Brain pericyte (primary cell): Measurements from ENCODE around the gene RNASE12.
"Not testable (repeated sequence)": the region's sequence is repeated elsewhere in the genome, so short reads cannot be mapped to it uniquely, and the experiment has no call there.

ENCODE experiments used
- DNase-seq: peaks from one replicate; pipeline ENCODE4 v3.0.0-alpha.2; 2012; ENCODE audit warnings: low read depth, low spot score

RNASE12 gene

DNA sequence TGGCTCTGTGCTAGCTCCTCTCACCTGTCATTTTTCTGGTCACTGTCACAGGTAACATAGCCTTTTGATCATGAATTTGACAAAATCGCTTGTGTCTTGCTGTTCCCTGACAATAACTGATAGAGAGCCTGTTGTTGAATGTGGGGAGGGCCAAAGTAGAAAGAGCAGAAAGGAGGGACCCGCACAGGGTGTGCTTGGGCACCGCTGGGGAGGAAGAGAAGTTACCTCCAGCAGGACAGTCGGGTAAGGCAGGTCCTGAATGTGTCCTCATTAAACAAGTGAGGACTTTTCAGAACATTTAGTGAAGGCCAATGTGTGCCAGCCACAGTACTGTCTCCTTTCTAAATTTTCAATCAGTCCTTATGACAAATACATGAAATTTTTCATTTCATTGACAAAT is at the start of gene RNASE12:
Gene RNASE12 (minus strand): TSS at position 142 of the 400 bp plus-strand sequence. CDS start 653 bp downstream, outside the sequence.
- no peak for DNase-seq

DNA sequence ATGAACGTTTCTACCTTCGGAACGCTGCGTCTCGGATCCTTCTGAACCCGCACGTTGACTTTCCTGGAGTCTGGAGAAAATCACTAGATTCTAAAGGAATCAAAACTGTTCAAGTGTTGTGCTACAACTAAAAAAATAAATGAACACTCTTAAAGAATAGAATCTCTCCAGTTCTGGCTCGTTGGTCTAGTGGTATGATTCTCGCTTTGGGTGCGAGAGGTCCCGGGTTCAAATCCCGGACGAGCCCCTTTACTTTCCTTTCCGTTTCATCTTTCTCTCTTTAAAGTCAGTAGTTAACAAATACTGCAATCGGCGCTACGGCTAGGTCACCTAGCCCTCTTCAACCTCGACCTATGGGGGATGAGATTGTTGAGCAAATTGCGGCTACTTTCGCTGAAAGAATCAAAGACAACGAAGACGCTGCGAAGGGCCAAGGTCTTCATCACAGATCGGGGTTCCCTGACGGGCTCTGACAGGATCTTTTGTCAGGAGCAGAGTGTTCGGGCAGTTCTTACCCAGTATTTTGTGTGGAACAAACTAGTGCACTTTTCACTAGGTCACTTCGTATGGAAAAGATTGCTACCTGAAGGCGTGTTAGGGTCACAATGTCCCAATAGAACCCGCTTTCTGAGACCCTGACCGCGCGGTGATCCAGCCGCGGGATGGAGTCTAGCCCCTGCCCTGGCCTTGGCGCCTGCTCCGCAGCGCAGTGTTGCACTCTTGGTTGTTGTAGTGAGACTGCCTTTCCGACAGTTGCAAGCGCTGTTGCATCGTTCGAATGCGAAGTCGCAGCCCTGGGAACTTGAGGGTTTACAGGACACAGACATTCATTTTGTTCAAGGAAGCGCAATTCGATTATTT is 41.9 kb upstream of the RNASE12 start:
- DNase-seq, result no peak

DNA sequence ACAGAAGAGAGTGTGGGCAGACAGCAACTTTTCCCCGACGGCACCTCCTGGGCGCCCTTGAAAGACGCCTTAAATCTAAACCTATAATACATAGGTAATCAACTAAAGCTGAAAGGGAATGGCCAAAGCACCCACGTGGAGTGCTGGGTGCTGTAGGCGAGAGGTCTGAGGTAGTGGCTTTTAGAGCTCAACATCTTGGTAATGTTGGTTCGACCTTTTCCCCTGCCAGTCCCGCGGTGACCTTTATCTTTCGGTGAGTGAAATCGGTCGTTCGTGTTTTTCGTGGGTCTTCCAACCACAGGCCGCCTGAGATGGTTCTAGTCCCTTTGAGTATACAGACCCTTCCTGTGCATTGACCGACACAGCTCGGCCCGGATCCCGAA is 41.3 kb upstream of the RNASE12 start:
- DNase-seq, result no peak

- DNase-seq, result no peak
Observed at GRCh38 chr14:20631880-20632389, 40.8 kb upstream of the RNASE12 start.

DNA sequence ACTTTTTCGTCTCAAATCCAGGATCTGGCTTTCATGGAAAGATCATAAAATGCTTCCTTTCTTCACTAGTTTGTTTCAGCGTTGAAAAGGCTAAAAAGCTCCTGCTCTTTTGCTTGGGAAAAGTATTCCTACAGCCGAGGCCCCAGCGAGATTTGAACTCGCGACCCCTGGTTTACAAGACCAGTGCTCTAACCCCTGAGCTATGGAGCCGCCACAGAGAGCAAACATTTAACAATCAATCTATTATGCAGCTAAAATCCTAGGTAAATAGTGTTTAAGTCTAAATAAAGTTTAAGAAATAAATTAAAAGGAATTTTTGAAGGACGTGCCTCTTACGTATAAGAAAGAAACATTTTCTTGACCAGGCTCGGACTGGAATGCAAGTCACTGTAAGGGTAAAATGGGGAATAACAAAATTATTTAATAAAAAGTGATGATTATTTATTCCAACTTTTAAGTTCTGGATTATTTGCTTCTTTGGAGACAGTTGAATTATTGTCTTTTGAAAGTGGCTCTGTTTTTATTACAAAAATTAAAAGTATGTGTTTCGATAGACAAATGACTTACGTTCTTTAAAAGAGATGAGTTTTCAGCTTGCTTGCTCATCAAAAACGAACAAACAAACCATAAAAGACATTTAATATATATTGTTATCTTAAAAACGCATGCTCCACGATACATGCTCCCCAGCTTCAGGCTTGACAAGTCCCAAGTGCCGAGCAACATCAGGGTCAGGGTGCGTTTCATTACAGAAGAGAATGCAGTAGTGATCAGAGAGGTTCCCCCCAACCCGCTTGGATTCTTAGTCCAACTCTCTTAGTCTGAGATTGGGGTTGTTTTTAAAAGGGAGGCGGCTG is 40.1 kb upstream of the RNASE12 start:
- no peak for DNase-seq

DNA sequence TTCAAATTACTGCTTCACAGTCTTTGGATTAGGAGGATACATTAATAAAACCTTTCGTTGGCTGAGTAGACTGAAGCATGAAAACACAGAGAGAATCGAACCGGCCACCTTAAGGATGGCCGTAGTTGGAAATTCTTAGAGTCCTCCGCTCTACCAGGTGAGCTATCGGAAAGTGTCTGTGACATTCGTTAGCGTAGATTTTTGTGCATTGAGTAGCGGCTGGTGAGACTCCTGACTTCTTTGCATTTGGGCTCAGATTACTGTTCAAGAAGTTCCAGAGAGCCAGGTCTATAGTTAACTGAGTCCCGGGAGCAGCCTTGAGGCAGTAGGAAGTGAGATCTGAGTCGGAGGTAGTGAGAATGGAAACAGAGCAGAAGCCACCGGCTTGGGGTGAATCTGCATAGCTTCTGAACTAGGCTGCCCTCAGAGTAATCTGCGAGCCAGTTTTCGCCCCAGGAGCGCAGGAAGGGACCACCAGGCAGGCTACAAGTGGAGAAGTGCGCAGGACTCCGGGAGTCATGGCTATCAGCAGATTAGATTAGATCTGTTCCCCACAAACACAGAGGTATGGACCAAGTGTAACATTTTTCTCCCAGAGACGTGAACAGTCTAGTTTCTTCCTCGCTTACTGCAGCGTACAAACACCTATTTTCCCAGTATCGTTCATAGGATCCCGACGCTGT is 39.3 kb upstream of the RNASE12 start:
- DNase-seq, result no peak

GRCh38 chr14:20628063-20628854 is 37.1 kb upstream of the RNASE12 start:
- DNase-seq, result no peak

GRCh38 chr14:20627346-20628027 is 36.3 kb upstream of the RNASE12 start:
- no peak for DNase-seq

GRCh38 chr14:20626274-20626673 is 35.1 kb upstream of the RNASE12 start:
- DNase-seq, result no peak

GRCh38 chr14:20624495-20625070 is 33.4 kb upstream of the RNASE12 start:
- no peak for DNase-seq

GRCh38 chr14:20623798-20624197 is 32.6 kb upstream of the RNASE12 start:
- no peak for DNase-seq

DNA sequence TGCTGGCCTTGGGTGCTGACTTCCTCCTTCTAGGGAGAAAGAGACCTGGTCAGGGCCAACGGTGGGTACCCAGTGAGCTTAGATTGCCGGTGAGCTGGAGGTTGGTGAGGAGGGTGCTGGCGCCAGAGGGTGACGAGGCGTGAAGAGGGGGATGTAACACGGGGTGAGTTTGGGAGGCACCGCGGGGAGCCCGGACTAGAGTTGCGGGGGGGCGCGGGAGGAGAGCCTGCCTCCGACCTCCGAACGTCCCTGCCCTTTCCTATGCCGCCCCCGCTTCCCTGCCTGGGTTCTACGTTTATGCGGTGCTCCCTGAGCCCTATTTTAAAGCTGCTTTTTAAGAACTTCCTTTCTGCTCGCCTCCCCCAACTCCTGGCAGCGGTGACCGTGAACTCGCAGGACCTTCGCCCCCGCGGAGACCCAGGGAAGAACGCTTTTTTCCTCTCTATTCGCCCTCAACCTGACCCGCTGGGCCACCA is 31.7 kb upstream of the RNASE12 start:
- no peak for DNase-seq

DNA sequence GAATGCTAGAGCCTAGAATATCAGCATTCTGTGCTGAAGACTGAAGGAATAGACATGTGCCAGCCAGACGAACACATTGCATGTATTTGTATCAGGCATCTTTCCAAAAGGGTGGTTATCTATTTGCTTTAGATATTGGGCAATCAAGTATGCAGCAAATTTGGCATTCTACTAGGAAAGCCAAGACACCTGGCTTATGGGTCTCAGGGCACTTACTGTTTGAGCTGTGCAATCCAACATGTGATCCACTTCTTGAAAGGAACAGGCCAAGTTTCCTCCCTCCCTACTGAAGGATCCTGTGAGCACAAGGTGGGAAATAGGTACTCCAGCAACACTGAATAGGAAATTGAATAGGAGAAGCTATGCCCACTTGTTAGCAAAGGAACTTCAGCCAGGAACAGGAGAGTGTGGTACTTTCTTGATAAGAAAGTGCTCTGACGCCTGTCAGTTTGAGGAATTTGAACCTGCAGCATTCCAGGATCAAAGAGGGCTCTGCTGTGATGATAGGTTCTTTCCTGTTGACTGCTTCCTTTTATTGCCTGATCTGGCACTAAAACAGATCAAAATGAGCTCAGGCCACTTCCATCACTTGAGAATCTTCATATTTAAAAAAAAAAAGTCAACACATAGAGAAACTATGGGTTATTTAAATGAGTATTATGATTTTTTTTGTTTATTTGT is 29.8 kb upstream of the RNASE12 start:
- DNase-seq, result no peak

DNA sequence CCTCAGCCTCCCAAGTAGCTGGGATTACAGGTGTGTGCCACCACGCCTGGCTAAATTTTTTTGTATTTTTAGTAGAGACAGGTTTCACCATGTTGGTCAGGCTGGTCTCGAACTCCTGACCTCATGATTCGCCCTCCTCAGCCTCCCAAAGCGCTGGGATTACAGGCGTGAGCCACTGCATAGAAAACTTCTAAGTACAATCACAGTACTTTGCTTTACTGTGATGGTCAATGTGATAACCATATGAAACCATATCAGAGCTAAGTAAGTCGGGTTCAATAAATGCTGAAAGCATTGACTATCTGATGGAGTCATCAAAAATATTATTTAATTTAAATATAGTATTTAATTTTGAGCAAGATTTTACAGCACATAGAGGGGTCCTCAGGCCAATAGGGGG is 28.5 kb upstream of the RNASE12 start:
- not testable (repeated sequence) for DNase-seq

GRCh38 chr14:20618271-20618749 is 27.1 kb upstream of the RNASE12 start:
- DNase-seq, result no peak

- no peak for DNase-seq
Observed at GRCh38 chr14:20617138-20618003, 26.2 kb upstream of the RNASE12 start.

- DNase-seq, result no peak
Observed at GRCh38 chr14:20615996-20616395, 24.8 kb upstream of the RNASE12 start.
